Mesodermal cell (in vitro differentiated cells): ENCODE data around the gene ATL1.
"Not testable (repeated sequence)": the region's sequence is repeated elsewhere in the genome, so short reads cannot be mapped to it uniquely, and the experiment has no call there.

ENCODE experiments used
- H3K27ac ChIP-seq: 2 replicates; pipeline ENCODE4 v1.7.0; 2013; ENCODE audit warnings: mild to moderate bottlenecking, low read depth, low read length, moderate library complexity; ENCODE audit not compliant: severe bottlenecking
- H3K36me3 ChIP-seq: 2 replicates; pipeline ENCODE4 v1.7.1; 2013; ENCODE audit warnings: mild to moderate bottlenecking, low read length, moderate library complexity; ENCODE audit not compliant: control insufficient read depth, insufficient read depth
- H3K4me1 ChIP-seq: one replicate; pipeline ENCODE4 v1.7.1; 2013; ENCODE audit warnings: mild to moderate bottlenecking, low read length; ENCODE audit not compliant: insufficient read depth, control insufficient read depth, poor library complexity, severe bottlenecking
- H3K4me3 ChIP-seq: 2 replicates; pipeline ENCODE4 v1.7.0; 2013; ENCODE audit warnings: low read length, control low read depth, mild to moderate bottlenecking; ENCODE audit not compliant: insufficient read depth, poor library complexity, severe bottlenecking; ENCODE audit errors: extremely low read depth
- H3K9me3 ChIP-seq: 2 replicates; pipeline ENCODE4 v1.7.1; 2013; ENCODE audit warnings: mild to moderate bottlenecking, low read length, moderate library complexity; ENCODE audit not compliant: control insufficient read depth
- WGBS, 2 experiments: methylation state at CpG; one replicate each; pipeline ENCODE4 v1.1.5; 2013; ENCODE audit warnings: missing lambda C conversion rate in 2 of 2; ENCODE audit not compliant: insufficient coverage in 2 of 2; 5-methylcytosine and 5-hydroxymethylcytosine counted together

ATL1 gene

GRCh38 chr14:50616275-50616674, 56.3 kb downstream of the ATL1 start:
- Histone ChIP-seq H3K36me3 (no peaks in the 10 kb centered on the region), H3K4me1 (no peaks in the 10 kb centered on the region), H3K9me3 (no peaks in the 10 kb centered on the region), H3K27ac (no peak overlapping the region), H3K4me3 (no peak overlapping the region)
- WGBS, 2 experiments, result 86% methylated on average over 1 of the region's 2 CpGs; no CpG with 5 or more reads in 1 of the 2 experiments

GRCh38 chr14:50619569-50620141, 59.7 kb downstream of the ATL1 start:
- H3K4me3 ChIP-seq, result no peak overlapping the region
- H3K27ac ChIP-seq, result no peak overlapping the region
- H3K4me1 ChIP-seq, result no peaks in the 10 kb centered on the region
- 71 to 86% methylated on average over 1 of the region's 5 CpGs for WGBS, 2 experiments
- no peaks in the 10 kb centered on the region for H3K9me3 ChIP-seq
- H3K36me3 ChIP-seq, result no peaks in the 10 kb centered on the region

- Histone ChIP-seq H3K4me3 (no peak overlapping the region), H3K36me3 (no peaks in the 10 kb centered on the region), H3K4me1 (no peaks in the 10 kb centered on the region), H3K9me3 (no peaks in the 10 kb centered on the region), H3K27ac (no peak overlapping the region)
- WGBS, 2 experiments, result 92 to 94% methylated on average over 3 of the region's 4 CpGs
Observed at GRCh38 chr14:50620341-50620740, 60.4 kb downstream of the ATL1 start.

- no peaks in the 10 kb centered on the region for H3K9me3 ChIP-seq
- no peaks in the 10 kb centered on the region for H3K4me1 ChIP-seq
- H3K36me3 ChIP-seq, result no peaks in the 10 kb centered on the region
- WGBS, 2 experiments, result no CpG with 5 or more reads among the region's 1 CpG
- H3K4me3 ChIP-seq, result no peak overlapping the region
- H3K27ac ChIP-seq, result no peak overlapping the region
Observed at GRCh38 chr14:50622978-50623377, 63.0 kb downstream of the ATL1 start.

GRCh38 chr14:50624447-50624846, 64.5 kb downstream of the ATL1 start:
- no peaks in the 10 kb centered on the region for H3K4me1 ChIP-seq
- H3K4me3 ChIP-seq, result no peak overlapping the region
- H3K9me3 ChIP-seq, result no peaks in the 10 kb centered on the region
- H3K36me3 ChIP-seq, result no peaks in the 10 kb centered on the region
- no peak overlapping the region for H3K27ac ChIP-seq
- no CpG with 5 or more reads among the region's 1 CpG for WGBS, 2 experiments

GRCh38 chr14:50624947-50625346, 65.0 kb downstream of the ATL1 start:
- not testable (repeated sequence) for H3K4me1 ChIP-seq, H3K4me3 ChIP-seq, H3K27ac ChIP-seq, H3K9me3 ChIP-seq, H3K36me3 ChIP-seq
- 90 to 96% methylated on average over 3 to 4 of the region's 4 CpGs for WGBS, 2 experiments

GRCh38 chr14:50631408-50631821, 71.5 kb downstream of the ATL1 start:
- no peak overlapping the region for H3K4me3 ChIP-seq
- H3K27ac ChIP-seq, result no peak overlapping the region
- no peaks in the 10 kb centered on the region for H3K9me3 ChIP-seq
- peaks cover 25% of the 10 kb centered on the region for H3K36me3 ChIP-seq
- no peaks in the 10 kb centered on the region for H3K4me1 ChIP-seq
- WGBS, 2 experiments, result 90 to 100% methylated on average over 2 of the region's 4 CpGs

GRCh38 chr14:50633954-50634353, 74.0 kb downstream of the ATL1 start:
- Histone ChIP-seq H3K36me3 (peaks cover 30% of the 10 kb centered on the region), H3K4me1 (no peaks in the 10 kb centered on the region), H3K9me3 (no peaks in the 10 kb centered on the region), H3K27ac (no peak overlapping the region), H3K4me3 (no peak overlapping the region)
- WGBS, 2 experiments, result 83% methylated on average over 1 of the region's 4 CpGs; no CpG with 5 or more reads in 1 of the 2 experiments

GRCh38 chr14:50635141-50635540, 75.2 kb downstream of the ATL1 start:
- Histone ChIP-seq H3K36me3 (peaks cover 33% of the 10 kb centered on the region), H3K4me3 (no peak overlapping the region), H3K9me3 (no peaks in the 10 kb centered on the region), H3K4me1 (no peaks in the 10 kb centered on the region), H3K27ac (no peak overlapping the region)
- WGBS, 2 experiments, result 100% methylated on average over 1 of the region's 2 CpGs; no CpG with 5 or more reads in 1 of the 2 experiments

GRCh38 chr14:50647282-50647681, 87.3 kb downstream of the ATL1 start:
- no peaks in the 10 kb centered on the region for H3K4me1 ChIP-seq
- no peaks in the 10 kb centered on the region for H3K9me3 ChIP-seq
- H3K27ac ChIP-seq, result no peak overlapping the region
- H3K4me3 ChIP-seq, result no peak overlapping the region
- 78 to 90% methylated on average over 1 to 3 of the region's 6 CpGs for WGBS, 2 experiments
- H3K36me3 ChIP-seq, result peaks cover 29% of the 10 kb centered on the region

GRCh38 chr14:50647753-50648152, 87.8 kb downstream of the ATL1 start:
- no peak overlapping the region for H3K4me3 ChIP-seq
- H3K4me1 ChIP-seq, result no peaks in the 10 kb centered on the region
- H3K9me3 ChIP-seq, result no peaks in the 10 kb centered on the region
- H3K27ac ChIP-seq, result no peak overlapping the region
- peaks cover 27% of the 10 kb centered on the region for H3K36me3 ChIP-seq
